Peyer's patch (tissue), 4 donors: Measurements from ENCODE around the gene BACH2.

ENCODE experiments used
- POLR2A ChIP-seq, 2 donors: fragments of 450-650 bp; IDR thresholded peaks; one replicate each; pipeline ENCODE4 v1.5.1; 2017; ENCODE audit warnings: antibody characterized with exemption in 2 of 2, mild to moderate bottlenecking in 2 of 2, moderate library complexity in 2 of 2
- TF ChIP-seq, protein P1 (sequence below), 6 experiments: fragments of 450-650 bp in 4 of 6; fragments of 200-600 bp in 2 of 6; sonication (generic) in 1 of 6; IDR thresholded peaks; one replicate each; pipeline ENCODE4 v1.5.1; 2017 to 2019; ENCODE audit warnings: antibody characterized with exemption in 6 of 6, mild to moderate bottlenecking in 3 of 6, moderate library complexity in 1 of 6

DNA sequence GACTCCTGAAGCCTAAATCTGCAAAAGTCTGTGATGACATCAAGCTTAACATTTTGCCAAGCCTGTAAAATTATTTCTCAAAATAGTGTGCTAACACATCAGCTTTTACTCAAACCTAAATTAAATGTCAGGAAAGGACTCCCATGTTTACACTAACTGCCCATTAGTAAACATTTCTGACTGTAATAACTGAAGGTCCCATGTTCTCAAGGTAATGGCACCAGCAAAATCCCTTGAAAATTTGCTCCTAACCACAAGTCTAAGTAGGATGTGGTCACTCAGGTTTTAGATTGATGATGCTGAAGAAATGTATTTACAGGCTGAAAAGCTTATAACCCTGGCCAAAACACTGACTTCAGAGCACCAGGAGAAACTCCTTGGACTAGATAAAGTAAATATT, 33.0 kb downstream of the BACH2 start:
- TF ChIP-seq, protein P1, sequence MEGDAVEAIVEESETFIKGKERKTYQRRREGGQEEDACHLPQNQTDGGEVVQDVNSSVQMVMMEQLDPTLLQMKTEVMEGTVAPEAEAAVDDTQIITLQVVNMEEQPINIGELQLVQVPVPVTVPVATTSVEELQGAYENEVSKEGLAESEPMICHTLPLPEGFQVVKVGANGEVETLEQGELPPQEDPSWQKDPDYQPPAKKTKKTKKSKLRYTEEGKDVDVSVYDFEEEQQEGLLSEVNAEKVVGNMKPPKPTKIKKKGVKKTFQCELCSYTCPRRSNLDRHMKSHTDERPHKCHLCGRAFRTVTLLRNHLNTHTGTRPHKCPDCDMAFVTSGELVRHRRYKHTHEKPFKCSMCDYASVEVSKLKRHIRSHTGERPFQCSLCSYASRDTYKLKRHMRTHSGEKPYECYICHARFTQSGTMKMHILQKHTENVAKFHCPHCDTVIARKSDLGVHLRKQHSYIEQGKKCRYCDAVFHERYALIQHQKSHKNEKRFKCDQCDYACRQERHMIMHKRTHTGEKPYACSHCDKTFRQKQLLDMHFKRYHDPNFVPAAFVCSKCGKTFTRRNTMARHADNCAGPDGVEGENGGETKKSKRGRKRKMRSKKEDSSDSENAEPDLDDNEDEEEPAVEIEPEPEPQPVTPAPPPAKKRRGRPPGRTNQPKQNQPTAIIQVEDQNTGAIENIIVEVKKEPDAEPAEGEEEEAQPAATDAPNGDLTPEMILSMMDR (IDR thresholded peaks at IDR 0.05): no peak
- no peak for TF ChIP-seq POLR2A (IDR thresholded peaks at IDR 0.05)
